Measurements from ENCODE around the gene CCND1.

GRCh38 chr11:69614085-69614484 lies 26.9 kb upstream of the CCND1 start:
- TF ChIP-seq CTCF (conservative IDR thresholded peaks at IDR 0.05) (no peak), EZH2 (IDR thresholded peaks at IDR 0.05; ENCODE audit: low read depth) (no peak)

Data from PC-9 (cell line).